ENCODE data around the gene CCL20.
"Not testable (repeated sequence)": the region's sequence is repeated elsewhere in the genome, so short reads cannot be mapped to it uniquely, and the experiment has no call there.

CCL20 gene

DNA sequence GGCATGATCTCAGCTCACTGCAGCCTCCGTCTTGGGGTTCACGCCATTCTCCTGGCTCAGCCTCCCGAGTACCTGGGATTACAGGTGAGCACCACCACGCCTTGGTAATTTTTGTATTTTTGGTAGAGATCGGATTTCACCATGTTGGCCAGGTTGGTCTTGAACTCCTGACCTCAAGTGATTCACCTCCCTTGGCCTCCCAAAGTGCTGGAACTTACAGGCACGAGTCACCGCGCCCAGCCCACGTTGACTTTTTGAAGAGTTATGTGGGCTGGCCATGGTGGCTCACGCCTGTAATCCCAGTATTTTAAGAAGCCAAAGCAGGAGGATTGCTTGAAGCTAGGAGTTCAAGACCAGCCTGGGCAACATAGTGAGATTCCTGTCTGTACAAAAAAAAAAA, 20.8 kb downstream of the CCL20 start:
- no peak for DNase-seq (ENCODE audit: low read depth in 2 of 2)

DNA sequence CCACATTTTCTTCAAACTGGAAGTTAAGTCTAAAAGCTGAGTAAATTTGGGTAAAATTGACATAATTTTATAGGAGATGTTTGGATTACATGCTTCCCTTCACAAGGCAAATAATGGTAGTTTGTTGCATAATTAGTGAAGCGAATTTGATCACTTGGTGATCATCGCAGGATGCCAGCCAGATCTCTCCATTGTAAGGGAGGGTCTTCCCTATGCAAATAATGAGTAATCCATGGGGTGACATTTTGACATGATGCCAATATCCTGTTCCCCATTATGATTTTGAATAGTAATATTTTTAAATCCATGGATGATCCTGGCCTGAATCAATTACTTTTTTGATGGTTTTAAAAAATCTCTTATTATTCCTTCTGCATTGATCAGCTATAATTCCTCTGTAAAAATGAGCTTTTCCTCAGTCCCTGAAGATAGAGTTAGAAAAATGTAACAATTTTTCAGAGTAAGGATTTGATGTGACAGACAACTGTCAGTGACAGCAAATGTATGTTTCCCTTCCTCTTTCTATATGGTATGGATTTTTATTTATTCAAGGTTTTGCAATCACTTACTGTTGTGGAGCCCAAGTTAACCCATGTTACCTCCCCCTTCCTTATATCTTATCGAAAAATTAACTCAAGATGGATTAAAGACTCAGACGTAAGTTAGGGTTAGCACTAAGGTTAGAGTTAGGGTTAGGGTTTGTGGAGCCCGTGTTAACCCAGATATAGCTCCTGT, 21.4 kb downstream of the CCL20 start:
- DNase-seq (ENCODE audit: low read depth in 2 of 2) = no peak

DNA sequence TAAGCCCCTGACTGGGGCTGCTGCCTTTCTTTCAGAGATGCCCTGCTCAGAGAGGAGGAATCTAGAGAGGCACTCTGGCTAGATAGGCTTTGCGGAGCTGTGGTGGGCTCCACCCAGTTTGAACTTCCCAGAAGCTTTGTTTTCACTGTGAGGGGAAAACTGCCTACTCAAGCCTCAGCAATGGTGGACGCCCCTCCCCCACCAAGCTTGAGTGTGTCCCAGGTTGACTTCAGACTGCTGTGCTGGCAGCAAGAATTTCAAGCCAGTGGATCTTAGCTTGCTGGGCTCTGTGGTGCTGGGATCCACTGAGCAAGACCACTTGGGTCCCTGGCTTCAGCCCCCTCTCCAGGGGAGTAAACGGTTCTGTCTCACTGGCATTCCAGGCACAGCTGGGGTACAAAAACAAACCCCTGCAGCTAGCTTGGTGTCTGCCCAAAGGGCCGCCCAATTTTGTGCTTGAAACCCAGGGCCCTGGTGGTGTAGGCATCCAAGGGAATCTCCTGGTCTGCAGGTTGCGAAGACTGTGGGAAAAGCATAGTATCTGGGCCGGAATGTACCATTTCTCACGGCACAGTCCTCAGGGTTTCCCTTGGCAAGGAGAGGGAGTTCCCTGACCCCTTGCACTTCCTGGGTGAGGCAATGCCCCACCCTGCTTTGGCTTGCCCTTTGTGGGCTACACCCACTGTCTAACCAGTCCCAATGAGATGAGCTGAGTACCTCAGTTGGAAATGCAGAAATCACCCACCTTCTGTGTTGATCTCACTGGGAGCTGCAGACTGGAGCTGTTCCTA, 25.9 kb downstream of the CCL20 start:
- DNase-seq (ENCODE audit: low read depth in 2 of 2) = not testable (repeated sequence)

DNA sequence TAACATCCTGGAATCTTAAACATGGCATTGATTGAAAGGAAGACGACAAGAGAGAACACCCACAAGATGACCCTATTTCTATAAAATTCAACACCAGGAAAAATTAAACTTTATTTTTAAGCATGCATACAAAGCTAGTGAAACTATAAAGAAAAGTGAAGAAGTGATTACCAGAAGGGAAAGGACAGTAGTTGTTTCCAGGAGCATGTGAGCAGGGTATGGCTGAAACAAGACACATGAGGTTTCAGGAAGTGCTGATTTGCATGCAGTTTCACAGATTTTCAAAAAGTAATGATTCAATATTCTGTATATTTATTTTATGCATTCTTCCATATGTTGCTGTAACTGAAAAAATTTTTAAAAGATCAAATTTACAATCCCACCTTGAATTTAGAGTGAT, 33.2 kb downstream of the CCL20 start:
- DNase-seq (ENCODE audit: low read depth in 2 of 2) = no peak

DNA sequence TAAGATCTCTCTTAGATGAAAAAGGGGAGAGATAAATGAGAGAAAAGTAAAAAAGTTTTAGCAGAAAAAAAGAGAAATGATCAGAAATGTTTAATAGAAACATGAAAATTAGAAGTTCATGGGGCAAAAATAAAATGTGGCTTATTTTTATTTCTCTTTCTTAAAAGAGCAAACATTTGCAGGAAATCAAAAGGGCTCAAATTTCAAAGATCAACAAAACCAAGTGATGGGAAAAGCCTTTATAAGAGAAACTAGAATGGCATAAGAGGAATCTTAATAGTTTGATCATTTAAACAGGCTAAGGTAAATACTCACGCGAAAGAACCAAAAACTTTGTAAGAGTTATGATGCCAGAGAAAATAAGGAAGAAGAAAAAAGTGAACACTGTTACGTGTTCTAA, 34.5 kb downstream of the CCL20 start:
- DNase-seq (ENCODE audit: low read depth in 2 of 2) = no peak

DNA sequence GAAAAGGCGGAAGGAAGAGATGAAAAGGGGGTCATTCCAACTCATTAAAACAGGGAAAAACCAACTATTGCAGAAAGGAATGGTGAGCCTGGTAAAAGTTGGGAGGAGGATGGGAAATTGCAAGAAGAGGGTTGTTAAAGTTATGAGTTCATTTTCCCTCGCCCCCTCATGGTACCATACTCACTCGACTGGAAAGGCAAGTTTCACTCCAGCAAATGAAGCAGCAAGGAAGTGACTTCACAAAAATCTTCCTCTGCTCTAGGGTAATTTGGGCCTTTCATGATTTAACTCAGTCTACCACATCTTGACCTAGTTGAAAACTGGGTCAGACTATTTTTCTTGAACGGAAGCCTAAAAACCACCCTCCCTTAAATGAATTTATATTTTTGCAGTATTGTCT, 34.9 kb downstream of the CCL20 start:
- DNase-seq (ENCODE audit: low read depth in 2 of 2) = no peak

DNA sequence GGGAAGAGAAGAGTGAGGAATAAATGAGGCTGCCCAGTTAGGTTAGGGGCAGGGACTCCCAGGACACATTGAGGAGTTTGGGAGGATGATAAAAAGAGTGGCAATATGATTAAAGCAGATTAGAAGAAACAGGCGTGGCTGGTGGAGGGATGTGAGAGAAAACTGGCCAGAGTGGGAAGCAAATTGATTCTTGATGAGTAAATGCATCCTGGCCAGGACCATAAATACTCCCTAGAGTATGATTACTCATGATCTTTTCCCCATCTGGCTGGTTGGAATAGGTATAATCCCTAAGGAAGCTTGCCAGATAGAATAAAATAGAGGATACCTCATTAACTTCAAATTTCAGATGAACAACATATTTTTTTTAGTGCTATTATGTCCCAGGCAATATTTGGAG, 36.3 kb downstream of the CCL20 start:
- DNase-seq (ENCODE audit: low read depth in 2 of 2) = no peak

DNA sequence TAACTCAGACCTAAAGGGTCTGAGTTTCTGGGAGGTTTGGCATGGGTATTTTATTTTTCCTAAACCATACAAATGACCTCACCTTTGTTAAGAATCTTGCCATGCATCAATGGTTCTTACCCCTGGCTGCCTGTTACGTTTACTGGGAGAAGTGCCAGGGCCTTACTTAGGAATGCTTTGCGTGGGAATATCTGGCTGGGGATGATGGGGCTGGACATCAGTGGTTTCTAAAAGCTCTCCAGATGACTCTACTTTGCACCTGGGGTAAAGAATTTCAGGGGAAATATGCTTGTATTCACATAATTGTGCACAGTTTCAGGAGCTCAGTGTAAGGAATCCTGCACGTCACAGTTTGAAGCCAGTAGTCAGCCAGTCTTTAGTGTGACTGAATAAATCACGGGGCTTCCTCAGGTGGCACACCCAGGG, 39.6 kb downstream of the CCL20 start:
- DNase-seq (ENCODE audit: low read depth in 2 of 2) = no peak

DNA sequence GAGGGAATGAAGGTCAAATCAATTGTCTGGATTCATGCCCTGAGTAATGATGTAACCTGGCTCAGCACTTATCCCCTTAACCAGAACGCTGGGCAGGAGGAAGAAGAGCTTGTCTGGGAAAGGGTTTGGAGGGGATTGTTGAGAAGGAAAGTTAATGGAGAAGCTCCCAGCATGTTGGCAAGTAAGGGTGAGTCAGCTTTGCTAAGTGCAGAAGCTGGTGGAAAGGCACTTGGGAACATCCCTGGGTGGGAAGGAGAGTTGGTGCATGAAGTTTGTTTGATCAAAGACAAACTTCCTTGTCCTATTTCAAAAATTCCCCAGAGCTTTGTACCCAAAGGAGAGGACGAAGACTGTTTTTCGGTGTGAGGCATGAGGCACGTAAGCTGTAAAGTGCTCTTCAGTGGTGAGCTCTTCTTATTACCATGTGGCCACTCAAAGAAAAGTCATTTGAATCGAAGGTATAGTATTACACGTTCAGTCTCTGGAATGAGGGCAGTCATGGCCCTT, 40.2 kb downstream of the CCL20 start:
- no peak for DNase-seq (ENCODE audit: low read depth in 2 of 2)

DNA sequence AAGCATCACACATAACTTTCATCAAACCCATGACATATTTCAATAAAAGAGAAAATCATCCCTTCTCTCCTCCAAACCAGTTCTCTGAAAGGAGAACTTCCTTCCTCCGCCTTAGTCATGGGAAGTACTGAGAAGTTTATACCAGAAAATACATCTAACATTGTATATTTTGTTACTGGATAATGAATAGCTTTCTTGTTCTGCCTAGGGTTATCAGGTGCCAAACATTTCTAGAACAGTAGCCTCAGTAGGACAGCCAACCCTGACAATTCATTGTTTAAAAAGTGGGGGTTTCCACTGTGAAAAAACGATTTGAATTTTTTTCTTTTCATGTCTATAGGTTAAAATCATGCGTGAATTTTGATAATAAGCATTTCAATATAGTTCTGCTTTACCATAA, 41.8 kb downstream of the CCL20 start:
- DNase-seq (ENCODE audit: low read depth in 2 of 2) = no peak

DNA sequence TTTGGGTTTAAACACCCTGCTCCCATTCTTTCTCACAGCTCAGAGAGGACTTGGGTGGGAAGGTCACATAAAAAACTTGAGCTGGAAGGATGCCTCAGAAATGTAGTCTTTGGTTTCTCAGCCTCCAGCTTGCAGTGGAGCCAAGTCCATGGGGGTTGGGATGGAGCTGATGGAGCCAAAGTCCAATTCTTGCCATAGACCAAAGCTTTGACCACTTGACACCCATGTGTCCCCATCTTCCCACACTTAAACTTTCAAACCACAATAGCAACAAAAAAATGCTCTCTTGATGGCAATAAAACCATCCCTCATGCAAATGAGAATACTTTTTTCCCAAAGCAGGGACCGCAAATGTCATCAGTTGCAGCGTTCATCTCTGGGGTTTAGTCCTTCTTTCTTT, 43.1 kb downstream of the CCL20 start:
- DNase-seq (ENCODE audit: low read depth in 2 of 2) = no peak

DNA sequence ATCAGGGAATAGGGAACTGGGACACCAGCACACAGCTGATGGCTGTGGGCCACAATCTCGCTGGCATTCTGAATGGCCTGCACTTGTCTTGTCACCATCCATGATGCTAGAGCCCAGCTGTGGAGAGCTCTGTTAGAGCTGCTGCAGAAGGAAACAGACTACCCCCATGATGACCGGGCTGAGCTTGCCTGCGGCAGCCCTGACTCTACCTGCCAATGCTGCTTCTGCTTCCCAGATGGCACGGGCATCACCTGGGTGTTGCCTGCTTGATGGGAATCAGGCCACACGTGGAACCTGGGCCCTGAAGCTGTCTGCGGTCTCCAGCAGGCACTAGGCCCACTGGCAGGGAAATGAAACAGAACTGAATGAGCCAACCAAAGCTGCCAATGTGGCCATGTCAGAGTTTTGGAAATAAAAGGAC, 46.6 kb downstream of the CCL20 start:
- no peak for DNase-seq (ENCODE audit: low read depth in 2 of 2)

DNA sequence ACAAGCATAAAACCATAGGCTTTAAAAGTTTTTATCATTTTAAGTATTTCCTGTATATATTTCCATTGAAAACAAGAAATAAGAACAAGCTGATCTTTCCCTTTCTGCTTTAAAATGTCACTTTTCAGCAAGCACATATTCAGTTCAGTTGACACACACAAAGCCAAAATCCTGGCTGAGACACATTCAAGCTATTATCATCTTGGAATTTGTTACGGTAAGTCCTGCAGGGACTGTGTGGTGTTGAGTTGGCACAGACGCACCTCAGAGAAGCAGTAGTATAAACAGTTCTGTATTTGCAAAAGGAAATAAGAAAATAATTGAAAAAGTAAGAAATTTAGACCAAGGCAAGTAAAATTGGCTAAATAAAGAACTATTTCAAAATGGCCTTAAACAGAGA, 47.4 kb downstream of the CCL20 start:
- no peak for DNase-seq (ENCODE audit: low read depth in 2 of 2)

DNA sequence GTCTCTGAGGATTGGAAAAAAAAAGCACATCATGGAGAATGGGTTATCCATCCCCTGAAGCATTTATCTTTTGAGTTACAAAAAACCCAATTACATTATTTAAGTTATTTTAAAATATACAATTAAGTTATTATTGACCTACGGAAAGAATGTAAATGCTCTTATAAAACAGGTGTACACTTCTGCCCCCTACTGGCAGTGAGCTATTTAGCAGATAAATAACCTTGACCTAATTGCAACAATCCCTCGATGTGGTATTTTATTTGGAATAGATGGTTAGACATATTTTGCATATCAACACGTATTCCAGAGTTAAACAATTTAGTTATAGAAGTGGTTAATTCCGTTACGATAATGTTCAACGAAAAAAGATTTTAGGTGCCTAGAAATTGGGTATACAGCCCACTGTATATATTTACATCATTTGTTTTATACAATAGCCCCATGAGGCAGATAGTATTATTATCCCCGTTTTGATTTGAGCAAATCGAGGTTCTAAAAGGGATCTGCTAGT, 48.6 kb downstream of the CCL20 start:
- DNase-seq (ENCODE audit: low read depth in 2 of 2) = peak in 1 of 2 donors; percentile 27

DNA sequence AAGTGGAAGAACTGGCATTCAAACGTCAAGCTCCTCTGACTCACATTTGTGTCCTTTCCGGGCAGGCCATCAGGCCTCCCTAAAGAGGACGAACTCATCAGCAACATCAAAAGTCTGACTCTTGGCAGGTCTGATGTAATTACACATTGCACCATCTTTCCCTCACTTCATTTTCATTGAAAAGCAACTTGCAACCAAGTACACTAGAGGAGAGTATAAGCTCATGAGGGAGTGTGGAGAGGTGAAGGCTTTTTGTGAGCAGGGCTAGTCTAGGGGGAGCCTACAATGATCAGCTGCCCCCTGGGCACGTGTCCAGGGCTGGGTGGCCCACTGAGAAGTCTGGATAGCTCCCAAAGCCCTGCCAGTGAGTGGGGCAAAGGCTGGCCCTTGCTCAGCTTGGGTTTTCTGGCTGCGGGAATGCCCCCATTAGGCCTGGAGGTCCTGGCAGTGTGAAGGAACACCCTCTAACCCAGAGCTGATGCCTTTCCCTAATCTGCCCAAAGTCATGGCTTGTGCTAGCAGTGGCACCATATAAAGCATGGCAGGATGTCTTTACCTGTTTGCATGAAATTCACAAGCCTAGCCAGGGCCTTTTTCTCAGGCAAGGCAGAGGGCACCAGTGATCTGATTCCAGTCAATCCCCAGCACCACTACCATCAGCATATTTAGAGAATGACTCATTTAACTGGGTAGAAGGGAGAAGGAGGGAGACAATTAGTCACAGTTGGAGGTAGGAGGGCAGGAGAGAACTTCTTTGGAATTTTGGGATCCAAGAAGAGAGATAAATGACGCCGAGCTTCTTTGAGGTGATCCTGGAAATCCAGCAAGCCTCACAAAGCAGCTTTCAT, 49.3 kb downstream of the CCL20 start:
- no peak for DNase-seq (ENCODE audit: low read depth in 2 of 2)

DNA sequence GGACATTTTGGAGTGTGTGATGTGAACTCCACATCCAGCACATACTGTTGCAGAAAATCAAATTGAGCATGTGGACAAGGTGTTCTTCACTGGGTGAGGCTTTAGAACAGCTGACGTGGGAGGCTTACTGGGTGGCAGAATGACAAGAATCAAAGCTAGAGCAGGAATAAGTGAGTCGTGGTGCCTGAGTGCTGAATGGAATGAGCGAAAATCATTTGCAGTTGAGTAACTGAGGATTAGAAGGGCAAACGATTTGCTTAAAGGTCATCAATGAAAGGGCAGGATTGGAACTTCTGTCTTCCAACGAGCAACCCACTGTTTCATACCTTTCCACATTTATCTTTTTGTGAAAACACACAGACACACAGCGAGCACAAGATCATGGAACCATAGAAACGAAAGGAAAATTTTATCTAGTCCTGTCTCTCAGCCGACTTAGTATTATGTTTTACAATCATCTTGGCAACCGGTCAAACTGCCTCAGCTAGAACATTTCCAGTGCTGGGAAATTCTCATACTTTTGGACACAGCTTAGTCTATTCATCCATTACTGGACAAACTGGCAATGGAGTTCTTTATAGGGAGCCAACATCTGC, 50.6 kb downstream of the CCL20 start:
- DNase-seq (ENCODE audit: low read depth in 2 of 2) = no peak

DNA sequence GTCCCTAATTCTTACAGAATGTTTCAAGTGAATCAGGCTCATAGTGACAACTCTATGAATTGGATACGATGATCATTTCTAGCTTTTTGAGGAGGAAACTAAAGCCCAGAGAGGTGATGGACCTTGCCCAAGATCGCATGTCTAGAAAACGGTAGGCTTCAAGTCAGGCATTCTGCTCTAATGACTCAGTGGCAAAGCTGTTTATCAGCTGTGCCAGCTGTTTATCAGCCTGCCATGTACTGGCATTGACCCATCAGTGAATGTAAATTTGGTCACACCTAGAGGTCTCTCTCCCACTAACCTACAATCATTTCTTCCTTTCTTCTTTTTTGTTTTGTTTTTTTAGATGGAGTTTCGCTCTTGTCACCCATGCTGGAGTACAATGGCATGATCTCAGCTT, 51.6 kb downstream of the CCL20 start:
- no peak for DNase-seq (ENCODE audit: low read depth in 2 of 2)

Data from stimulated activated CD4-positive, alpha-beta T cell treated with anti-CD3 and anti-CD28 coated beads, Interleukin-4, amount 100 ng/mL, for 48 hours (primary cell).